22Rv1 (cell line): ENCODE data around the gene NEU4.

Experiments used
- H3K27ac ChIP-seq: fragments of 450-650 bp; 2 replicates; pipeline ENCODE4 v1.5.1; 2017
- ZFX ChIP-seq: fragments of 450-650 bp; IDR thresholded peaks from 2 replicates; pipeline ENCODE4 v1.6.1; 2017; ENCODE audit warnings: antibody characterized with exemption, borderline replicate concordance
- TF ChIP-seq, protein P1 (sequence below): fragments of 450-650 bp; IDR thresholded peaks from 2 replicates; pipeline ENCODE4 v1.5.1; 2017; ENCODE audit warnings: mild to moderate bottlenecking

NEU4 gene

DNA sequence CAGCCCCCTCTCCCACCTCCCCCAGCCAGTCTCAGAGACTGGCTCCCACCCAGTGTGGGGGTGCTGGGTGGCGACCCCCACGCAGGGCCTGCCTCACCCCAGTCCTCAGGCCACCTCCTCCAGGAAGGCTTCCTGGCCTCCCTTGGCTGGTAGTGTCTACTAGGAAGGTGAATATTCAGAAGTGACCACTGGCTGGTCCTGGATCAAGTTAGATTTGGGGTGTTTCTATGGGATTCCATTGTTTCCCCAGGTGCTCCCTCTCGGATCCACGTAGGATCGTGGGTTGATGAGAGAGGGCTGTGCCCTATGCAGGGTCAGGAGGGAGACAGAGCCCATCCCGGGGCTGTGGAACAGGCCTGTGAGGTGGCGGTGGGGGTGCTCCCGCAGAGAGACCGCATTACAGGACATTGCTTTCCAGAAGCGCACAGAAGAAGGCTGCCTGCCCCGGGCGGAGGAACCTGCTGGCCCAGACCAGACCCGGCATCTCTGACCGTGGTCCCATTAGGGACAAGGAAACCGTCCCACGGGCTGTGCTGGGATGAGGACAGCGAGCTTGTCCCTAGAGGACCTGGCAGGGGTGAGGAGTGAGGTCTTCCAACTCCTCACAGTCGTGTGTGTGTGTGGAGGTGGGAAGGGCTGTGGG is 46.4 kb downstream of the NEU4 start:
- TF ChIP-seq, protein P1, sequence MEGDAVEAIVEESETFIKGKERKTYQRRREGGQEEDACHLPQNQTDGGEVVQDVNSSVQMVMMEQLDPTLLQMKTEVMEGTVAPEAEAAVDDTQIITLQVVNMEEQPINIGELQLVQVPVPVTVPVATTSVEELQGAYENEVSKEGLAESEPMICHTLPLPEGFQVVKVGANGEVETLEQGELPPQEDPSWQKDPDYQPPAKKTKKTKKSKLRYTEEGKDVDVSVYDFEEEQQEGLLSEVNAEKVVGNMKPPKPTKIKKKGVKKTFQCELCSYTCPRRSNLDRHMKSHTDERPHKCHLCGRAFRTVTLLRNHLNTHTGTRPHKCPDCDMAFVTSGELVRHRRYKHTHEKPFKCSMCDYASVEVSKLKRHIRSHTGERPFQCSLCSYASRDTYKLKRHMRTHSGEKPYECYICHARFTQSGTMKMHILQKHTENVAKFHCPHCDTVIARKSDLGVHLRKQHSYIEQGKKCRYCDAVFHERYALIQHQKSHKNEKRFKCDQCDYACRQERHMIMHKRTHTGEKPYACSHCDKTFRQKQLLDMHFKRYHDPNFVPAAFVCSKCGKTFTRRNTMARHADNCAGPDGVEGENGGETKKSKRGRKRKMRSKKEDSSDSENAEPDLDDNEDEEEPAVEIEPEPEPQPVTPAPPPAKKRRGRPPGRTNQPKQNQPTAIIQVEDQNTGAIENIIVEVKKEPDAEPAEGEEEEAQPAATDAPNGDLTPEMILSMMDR: no peak
- TF ChIP-seq ZFX: no peak
- H3K27ac ChIP-seq: no peak overlapping the region

DNA sequence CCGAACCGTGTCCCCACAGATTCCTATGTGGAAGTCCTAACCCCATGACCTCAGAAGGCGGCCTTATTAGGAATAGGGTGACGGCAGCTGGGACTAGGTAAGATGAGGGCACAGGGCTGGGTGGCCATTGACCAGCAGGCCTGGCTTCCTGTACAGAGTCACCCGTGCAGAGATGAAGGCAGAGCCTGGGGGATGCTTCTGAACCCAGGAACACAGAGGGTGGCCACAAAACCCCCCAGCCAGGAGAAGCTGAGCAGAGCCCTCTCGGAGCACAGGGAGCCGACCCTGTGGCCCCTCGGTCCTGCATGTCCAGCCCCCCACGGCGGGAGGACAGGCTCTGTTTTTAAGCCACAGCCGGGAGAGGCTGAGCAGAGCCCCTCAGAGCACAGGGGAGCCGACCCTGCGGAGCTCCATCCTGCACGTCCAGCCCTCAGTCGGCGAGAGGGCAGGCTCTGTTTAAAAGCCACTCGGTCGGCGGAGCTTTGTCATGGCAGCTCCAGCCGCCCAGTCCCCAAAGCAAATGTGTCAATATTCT is 47.0 kb downstream of the NEU4 start:
- H3K27ac ChIP-seq: no peak overlapping the region
- TF ChIP-seq, protein P1: no peak
- no peak for TF ChIP-seq ZFX

DNA sequence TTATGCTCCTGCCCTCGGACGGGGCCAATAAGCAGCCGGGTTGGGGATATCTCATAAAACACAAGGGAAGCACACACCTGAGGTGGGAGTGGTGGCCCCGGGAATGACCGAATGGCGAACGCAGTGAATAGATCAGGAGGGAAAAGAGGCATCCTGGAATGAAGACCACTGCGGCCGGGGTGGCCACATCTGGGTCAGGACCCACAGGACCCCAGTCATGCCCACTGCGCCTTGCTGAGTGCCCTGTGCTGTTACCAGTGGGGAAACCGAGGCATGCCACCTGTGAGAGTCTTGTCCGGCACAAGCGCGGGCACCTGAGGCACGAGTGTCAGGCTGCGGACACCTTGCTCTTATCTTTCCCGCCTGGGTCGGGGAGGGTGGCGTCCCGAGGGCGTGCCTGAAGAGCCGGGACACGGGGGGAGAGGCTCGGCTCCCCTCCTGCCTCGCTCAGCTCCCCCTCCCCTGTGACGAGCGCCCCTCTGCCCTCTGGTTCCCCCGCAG is 48.1 kb downstream of the NEU4 start:
- TF ChIP-seq ZFX: no peak
- TF ChIP-seq, protein P1: no peak
- no peak overlapping the region for H3K27ac ChIP-seq

DNA sequence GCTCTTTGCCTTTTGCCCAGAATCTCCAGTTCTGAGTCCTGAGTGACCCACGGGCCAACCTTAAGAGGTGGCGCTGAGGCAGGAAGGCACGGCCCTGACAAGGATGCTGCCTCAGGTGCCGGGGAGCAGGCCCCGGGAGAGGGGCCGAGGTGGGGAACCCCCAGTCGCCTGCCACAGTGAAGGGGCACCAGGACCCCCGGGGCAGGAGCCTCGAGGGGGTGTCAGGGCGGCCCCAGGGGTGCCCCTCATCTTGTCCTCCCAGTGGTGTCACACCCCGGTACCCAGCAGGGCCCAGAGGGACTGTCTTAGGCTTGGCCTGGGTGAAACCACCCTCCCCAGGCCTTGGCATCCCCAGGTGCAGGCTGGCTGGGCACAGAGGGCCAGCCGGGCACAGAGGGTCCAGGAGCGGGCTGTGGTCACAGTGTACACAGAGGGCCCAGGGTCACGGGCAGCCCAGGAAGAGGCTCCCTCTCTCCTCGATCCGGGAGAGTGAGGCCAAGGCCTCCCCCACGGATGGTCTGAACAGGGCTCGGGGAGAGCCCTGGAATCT is 48.7 kb downstream of the NEU4 start:
- TF ChIP-seq, protein P1: no peak
- TF ChIP-seq ZFX: no peak
- H3K27ac ChIP-seq: no peak overlapping the region

DNA sequence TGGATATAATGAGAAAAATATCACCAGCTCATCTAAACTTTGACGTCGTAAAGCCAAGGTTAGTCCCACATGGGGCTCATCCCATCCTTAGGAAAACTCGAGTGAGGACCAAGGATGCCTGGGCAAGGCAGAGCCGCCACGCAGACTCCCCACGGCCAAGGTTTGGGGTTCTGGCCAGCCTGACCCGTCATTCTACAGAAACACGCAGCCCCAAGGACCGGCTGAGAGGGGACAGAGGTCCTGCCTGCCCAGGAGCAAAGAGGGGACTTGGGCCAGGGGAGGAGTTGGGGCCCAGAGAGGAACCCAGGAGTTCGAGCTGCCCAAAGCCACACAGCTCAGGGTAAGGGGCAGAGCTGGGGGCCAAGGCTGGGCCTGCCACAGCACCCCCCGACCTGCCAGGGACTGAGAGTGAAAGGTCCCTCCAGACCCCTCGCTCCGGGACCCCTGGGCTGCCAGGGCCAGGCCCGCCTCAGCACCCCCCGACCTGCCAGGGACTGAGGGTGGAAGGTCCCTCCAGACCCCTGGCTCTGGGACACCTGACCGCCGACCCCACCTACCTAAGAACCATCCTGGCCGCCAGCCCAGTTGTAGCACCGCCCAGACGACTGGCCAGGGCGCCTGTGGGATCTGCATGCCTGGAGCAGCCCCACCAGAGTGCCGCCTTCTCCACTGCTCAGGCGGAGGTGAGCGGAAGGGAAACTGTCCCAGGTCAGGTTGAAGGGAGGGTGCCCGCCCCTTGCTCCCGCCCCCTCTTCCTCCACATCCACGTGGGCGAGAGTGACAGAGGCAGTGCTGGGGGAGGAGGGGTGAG is 49.4 kb downstream of the NEU4 start, which contains the start of gene PDCD1:
TSS of gene PDCD1 (minus strand) at position 689 of the 811 bp plus-strand sequence. CDS start at position 633, 56 bp downstream.
- TF ChIP-seq ZFX: no peak
- TF ChIP-seq, protein P1: no peak
- no peak within 1 kb of the TSS for H3K27ac ChIP-seq

DNA sequence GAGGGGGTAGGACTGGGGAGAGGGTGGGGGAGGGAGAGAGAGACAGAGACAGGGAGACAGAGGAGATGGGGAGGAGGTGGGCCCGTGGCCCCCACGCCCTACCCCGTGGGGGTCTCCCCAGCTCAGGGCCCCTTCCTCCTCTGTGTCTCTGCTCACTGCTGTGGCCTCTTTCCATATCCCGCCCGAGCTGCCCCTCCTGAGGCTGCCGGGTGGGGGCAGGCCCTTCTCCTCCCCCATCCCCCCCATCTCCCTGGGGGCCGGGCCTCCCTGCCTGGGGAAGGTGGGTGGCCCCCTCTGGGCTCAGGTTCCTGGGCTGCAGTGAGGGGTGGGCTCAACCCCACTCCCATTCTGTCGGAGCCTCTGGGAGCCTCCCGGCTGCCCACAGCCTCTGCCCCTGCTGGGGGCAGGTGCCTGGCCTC is 50.0 kb downstream of the NEU4 start:
- no peak overlapping the region for H3K27ac ChIP-seq
- TF ChIP-seq, protein P1: no peak
- no peak for TF ChIP-seq ZFX
